DND-41 (cell line): Measurements from ENCODE around the gene TPX2.
A peak's percentile ranks its signal among the peaks of the same experiment; 100 is the strongest.

Source experiments
- ATAC-seq: fragments of 200-7000 bp; cut with Tn5 transposase; 3 replicates; pipeline ENCODE4 v1.9.1; 2021; ENCODE audit warnings: low read depth; ENCODE audit not compliant: insufficient read depth
- DNase-seq: peaks from one replicate; pipeline ENCODE4 v3.0.0-alpha.2; 2020
- H2AFZ ChIP-seq: 2 replicates; pipeline ENCODE4 v1.6.0; 2012; ENCODE audit warnings: low read depth, low read length
- H3K27ac ChIP-seq: 2 replicates; pipeline ENCODE4 v1.5.1; 2012; ENCODE audit warnings: low read length, inconsistent platforms
- H3K27me3 ChIP-seq: fragments of 200-600 bp; sonication (generic); 2 replicates; pipeline ENCODE4 v1.6.0; 2012; ENCODE audit warnings: low read length, mild to moderate bottlenecking, inconsistent platforms; ENCODE audit not compliant: insufficient read depth, poor library complexity
- H3K36me3 ChIP-seq: 2 replicates; pipeline ENCODE4 v1.5.1; 2012; ENCODE audit warnings: low read length, inconsistent platforms; ENCODE audit not compliant: insufficient read depth
- H3K4me1 ChIP-seq: 2 replicates; pipeline ENCODE4 v1.5.1; 2012; ENCODE audit warnings: mild to moderate bottlenecking, low read length; ENCODE audit not compliant: insufficient read depth
- H3K4me2 ChIP-seq: 2 replicates; pipeline ENCODE4 v1.6.0; 2012; ENCODE audit warnings: mild to moderate bottlenecking, moderate library complexity, low read length, inconsistent platforms; ENCODE audit not compliant: insufficient read depth
- H3K4me3 ChIP-seq, 2 experiments: fragments of 200-600 bp in 1 of 2; shearing (Covaris generic) in 1 of 2; 2 replicates each; pipeline ENCODE4 v1.5.1; 2012 to 2016; ENCODE audit warnings: inconsistent platforms in 2 of 2, low read length in 2 of 2, mild to moderate bottlenecking in 2 of 2, low read depth in 1 of 2, moderate library complexity in 1 of 2
- H3K79me2 ChIP-seq: 2 replicates; pipeline ENCODE4 v1.6.0; 2012; ENCODE audit warnings: low read length, inconsistent platforms; ENCODE audit not compliant: insufficient read depth
- H3K9ac ChIP-seq: 2 replicates; pipeline ENCODE4 v1.6.0; 2012; ENCODE audit warnings: low read depth, mild to moderate bottlenecking, inconsistent platforms, low read length, moderate library complexity
- H3K9me3 ChIP-seq: 2 replicates; pipeline ENCODE4 v1.5.1; 2012; ENCODE audit warnings: low read length, moderate library complexity, mild to moderate bottlenecking, inconsistent platforms; ENCODE audit not compliant: insufficient read depth, severe bottlenecking
- H4K20me1 ChIP-seq: 2 replicates; pipeline ENCODE4 v1.6.0; 2012; ENCODE audit warnings: low read length; ENCODE audit not compliant: insufficient read depth
- EZH2 ChIP-seq: IDR thresholded peaks from 3 replicates; pipeline ENCODE4 v1.6.1; 2012; ENCODE audit warnings: borderline replicate concordance, low read depth, mild to moderate bottlenecking, moderate library complexity, low read length, inconsistent platforms; ENCODE audit not compliant: severe bottlenecking
- TF ChIP-seq, protein P1 (sequence below): IDR thresholded peaks from 2 replicates; pipeline ENCODE4 v1.5.1; 2012; ENCODE audit warnings: borderline replicate concordance, low read length, moderate library complexity, mild to moderate bottlenecking; ENCODE audit not compliant: poor library complexity, severe bottlenecking; ENCODE audit errors: extremely low read depth

TPX2 gene

DNA sequence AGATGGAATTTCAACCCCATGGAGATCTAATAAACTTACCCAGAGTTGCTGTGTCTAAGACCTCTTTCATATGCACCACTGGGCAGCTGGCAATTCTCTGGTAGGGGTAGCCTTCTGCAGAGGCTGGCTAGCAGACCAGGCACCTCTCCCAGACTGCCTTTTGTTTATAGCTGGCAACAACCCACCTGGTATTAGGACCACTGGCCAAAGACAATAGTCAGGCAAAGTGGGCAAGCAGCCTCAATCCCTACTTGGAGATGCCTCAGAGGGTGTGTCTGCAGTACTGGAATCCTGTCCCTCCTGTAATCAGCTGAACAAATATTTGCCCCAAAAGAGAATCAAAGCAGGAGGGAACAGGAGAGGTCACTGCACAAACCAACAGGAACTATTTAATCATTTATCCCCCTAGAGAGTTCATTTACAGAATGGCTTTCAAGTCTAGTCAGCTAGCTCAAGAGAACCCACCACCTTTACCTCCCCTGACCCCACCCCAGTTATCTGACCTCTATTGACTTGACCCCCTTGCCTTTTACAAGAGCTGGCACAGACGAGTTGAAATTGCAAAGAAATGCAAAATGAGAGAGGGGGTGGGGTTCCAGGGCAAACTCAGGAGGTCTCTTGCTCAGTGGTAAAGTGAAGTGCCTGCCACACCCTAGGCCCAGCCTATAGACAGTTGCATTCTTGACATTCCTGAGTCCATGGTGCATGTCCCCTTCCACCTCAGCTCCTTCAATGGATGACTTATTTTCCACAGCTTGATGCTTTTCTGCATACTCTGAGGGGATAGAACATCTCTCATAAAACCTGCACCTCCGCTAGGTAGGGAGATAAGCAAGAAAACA is 19.2 kb upstream of the TPX2 start:
- Histone ChIP-seq H3K27ac (peak overlapping the region; percentile 90), H3K27me3 (no peaks in the 10 kb centered on the region), H3K4me2 (peak overlapping the region; percentile 89), H3K4me3 (peak overlapping the region; percentile 53 to 75), H3K9me3 (no peaks in the 10 kb centered on the region), H4K20me1 (peaks cover 66% of the 10 kb centered on the region), H3K9ac (peak overlapping the region; percentile 91), H2AFZ (no peak overlapping the region), H3K79me2 (peaks cover 84% of the 10 kb centered on the region), H3K36me3 (peaks cover 72% of the 10 kb centered on the region), H3K4me1 (peaks cover 64% of the 10 kb centered on the region)
- TF ChIP-seq, protein P1, sequence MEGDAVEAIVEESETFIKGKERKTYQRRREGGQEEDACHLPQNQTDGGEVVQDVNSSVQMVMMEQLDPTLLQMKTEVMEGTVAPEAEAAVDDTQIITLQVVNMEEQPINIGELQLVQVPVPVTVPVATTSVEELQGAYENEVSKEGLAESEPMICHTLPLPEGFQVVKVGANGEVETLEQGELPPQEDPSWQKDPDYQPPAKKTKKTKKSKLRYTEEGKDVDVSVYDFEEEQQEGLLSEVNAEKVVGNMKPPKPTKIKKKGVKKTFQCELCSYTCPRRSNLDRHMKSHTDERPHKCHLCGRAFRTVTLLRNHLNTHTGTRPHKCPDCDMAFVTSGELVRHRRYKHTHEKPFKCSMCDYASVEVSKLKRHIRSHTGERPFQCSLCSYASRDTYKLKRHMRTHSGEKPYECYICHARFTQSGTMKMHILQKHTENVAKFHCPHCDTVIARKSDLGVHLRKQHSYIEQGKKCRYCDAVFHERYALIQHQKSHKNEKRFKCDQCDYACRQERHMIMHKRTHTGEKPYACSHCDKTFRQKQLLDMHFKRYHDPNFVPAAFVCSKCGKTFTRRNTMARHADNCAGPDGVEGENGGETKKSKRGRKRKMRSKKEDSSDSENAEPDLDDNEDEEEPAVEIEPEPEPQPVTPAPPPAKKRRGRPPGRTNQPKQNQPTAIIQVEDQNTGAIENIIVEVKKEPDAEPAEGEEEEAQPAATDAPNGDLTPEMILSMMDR = no peak
- no peak for TF ChIP-seq EZH2
- peak; percentile 32 for DNase-seq
- ATAC-seq = no peak

DNA sequence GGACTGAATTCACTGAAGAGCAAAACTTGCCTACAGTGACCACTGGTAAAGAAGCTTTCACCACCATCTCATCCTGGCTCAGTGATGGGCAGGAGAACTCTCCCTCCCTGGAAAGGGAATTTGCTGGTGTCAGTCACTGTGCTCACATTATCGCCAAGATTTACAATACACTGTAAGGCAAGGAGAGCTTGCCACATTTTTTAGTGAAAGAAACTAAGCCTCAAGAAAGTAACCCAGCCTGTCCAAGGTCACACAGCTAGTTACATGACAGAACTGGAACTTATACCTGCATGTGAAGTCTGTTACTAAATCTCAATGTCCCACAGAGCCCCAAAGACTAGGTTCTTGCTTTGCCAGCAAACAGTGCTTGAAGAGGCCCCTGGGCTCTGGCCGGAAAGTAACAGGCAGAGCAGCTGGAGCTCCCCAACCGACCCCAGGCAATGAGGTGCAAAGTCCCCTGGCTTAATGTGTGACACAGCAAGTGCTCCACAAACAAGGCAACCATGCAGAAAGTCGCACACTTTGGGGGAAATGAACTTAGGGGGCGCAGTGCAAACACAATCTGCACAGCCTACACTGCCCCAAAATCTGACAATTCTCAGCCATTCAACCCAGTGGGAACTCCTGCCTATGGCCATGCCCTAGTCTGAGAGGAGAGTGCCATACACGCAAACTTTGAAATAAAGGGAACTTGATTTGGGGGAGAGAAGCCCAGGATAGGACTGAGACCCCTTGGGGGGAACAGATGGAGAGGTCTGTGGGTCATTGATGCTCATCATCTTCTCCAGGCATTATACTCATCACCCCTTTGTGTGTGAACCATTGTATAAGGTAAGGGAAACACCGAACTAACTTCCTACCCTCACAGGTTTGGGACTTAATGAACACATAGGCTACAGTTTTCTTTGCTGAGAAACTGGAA is 18.3 kb upstream of the TPX2 start:
- H3K4me2 ChIP-seq = peak overlapping the region; percentile 89
- peak; percentile 0; the same call in 1 of the 3 replicates for ATAC-seq
- H3K27me3 ChIP-seq = no peaks in the 10 kb centered on the region
- H3K4me3 ChIP-seq = peak overlapping the region; percentile 53 to 75
- peak overlapping the region; percentile 91 for H3K9ac ChIP-seq
- H2AFZ ChIP-seq = no peak overlapping the region
- peak; percentile 60 for DNase-seq
- peaks cover 75% of the 10 kb centered on the region for H3K79me2 ChIP-seq
- peaks cover 55% of the 10 kb centered on the region for H3K4me1 ChIP-seq
- H3K27ac ChIP-seq = peak overlapping the region; percentile 90
- TF ChIP-seq, protein P1 = peak; percentile 64
- TF ChIP-seq EZH2 = no peak
- no peaks in the 10 kb centered on the region for H3K9me3 ChIP-seq
- peaks cover 63% of the 10 kb centered on the region for H3K36me3 ChIP-seq
- peaks cover 59% of the 10 kb centered on the region for H4K20me1 ChIP-seq

- H2AFZ ChIP-seq = no peak overlapping the region
- H3K4me1 ChIP-seq = peaks cover 46% of the 10 kb centered on the region
- TF ChIP-seq EZH2 = no peak
- TF ChIP-seq, protein P1 = no peak
- H3K27me3 ChIP-seq = no peaks in the 10 kb centered on the region
- H3K36me3 ChIP-seq = peaks cover 54% of the 10 kb centered on the region
- DNase-seq (peak; percentile 50), ATAC-seq (no peak)
- peaks cover 51% of the 10 kb centered on the region for H4K20me1 ChIP-seq
- peak overlapping the region; percentile 90 for H3K27ac ChIP-seq
- H3K79me2 ChIP-seq = peaks cover 66% of the 10 kb centered on the region
- H3K4me2 ChIP-seq = peak overlapping the region; percentile 89
- H3K4me3 ChIP-seq = peak overlapping the region; percentile 53 to 75
- peak overlapping the region; percentile 91 for H3K9ac ChIP-seq
- H3K9me3 ChIP-seq = no peaks in the 10 kb centered on the region
Measured at GRCh38 chr20:31721408-31722256, 17.5 kb upstream of the TPX2 start.
